WTC11 (cell line): ENCODE data around the gene C10orf71. TPM values are rescaled to one million over a fixed set of nuclear protein-coding genes. Genes with fewer than 3 reads are reported as not detected.

Source experiments
- ATAC-seq: fragments of 200-7000 bp; cut with Tn5 transposase; 2 replicates; pipeline ENCODE4 v1.10.0; 2021; ENCODE audit warnings: mild to moderate bottlenecking, moderate library complexity
- CTCF ChIA-PET: fragments of 300-600 bp; sonication (Branson Sonifier 250); formaldehyde crosslinking; loops from one replicate; lab custom pipeline; 2021; ENCODE audit warnings: antibody characterized with exemption; lab: Charles Lee
- POLR2A ChIA-PET: fragments of 350-600 bp; sonication (Branson Sonifier 250); formaldehyde crosslinking; loops from one replicate; lab custom pipeline; 2021; ENCODE audit warnings: antibody characterized with exemption; lab: Charles Lee
- DNase-seq: peaks from one replicate; pipeline ENCODE4 v3.0.0; 2021; ENCODE audit warnings: low spot score
- H3K27ac Mint-ChIP-seq: 2 replicates; pipeline ENCODE4 v1.8.0; 2021; ENCODE audit warnings: mixed read lengths
- H3K27me3 Mint-ChIP-seq: 2 replicates; pipeline ENCODE4 v1.8.0; 2021; ENCODE audit warnings: low read depth, mild to moderate bottlenecking, moderate library complexity, mixed read lengths
- H3K36me3 Mint-ChIP-seq: 2 replicates; pipeline ENCODE4 v1.8.0; 2021; ENCODE audit warnings: mixed read lengths
- H3K4me1 Mint-ChIP-seq: 2 replicates; pipeline ENCODE4 v1.8.0; 2022; ENCODE audit warnings: mixed read lengths
- H3K4me3 Mint-ChIP-seq: 2 replicates; pipeline ENCODE4 v1.8.0; 2021; ENCODE audit warnings: mild to moderate bottlenecking, moderate library complexity, mixed read lengths
- H3K9me3 Mint-ChIP-seq: 2 replicates; pipeline ENCODE4 v1.8.0; 2021; ENCODE audit warnings: mixed read lengths
- CBFB ChIP-seq: sonication (generic); formaldehyde crosslinking; IDR thresholded peaks from 2 replicates; pipeline ENCODE4 v1.8.1; 2022; ENCODE audit warnings: mild to moderate bottlenecking, low read depth, missing genetic modification reagents
- ESRRA ChIP-seq: sonication (generic); formaldehyde crosslinking; IDR thresholded peaks from 2 replicates; pipeline ENCODE4 v1.8.1; 2022; ENCODE audit warnings: mild to moderate bottlenecking, missing genetic modification reagents, borderline replicate concordance
- ETV6 ChIP-seq: sonication (generic); formaldehyde crosslinking; IDR thresholded peaks from 2 replicates; pipeline ENCODE4 v1.8.1; 2022; ENCODE audit warnings: mild to moderate bottlenecking, missing genetic modification reagents
- GABPB1 ChIP-seq: sonication (generic); formaldehyde crosslinking; IDR thresholded peaks from 2 replicates; pipeline ENCODE4 v1.8.1; 2023; ENCODE audit warnings: mild to moderate bottlenecking, missing genetic modification reagents
- NR2C2 ChIP-seq: sonication (generic); formaldehyde crosslinking; IDR thresholded peaks from 2 replicates; pipeline ENCODE4 v1.8.0; 2022; ENCODE audit warnings: mild to moderate bottlenecking, missing genetic modification reagents
- TEAD1 ChIP-seq: sonication (generic); formaldehyde crosslinking; IDR thresholded peaks from 2 replicates; pipeline ENCODE4 v1.8.0; 2022; ENCODE audit warnings: mild to moderate bottlenecking, missing genetic modification reagents
- ZNF138 ChIP-seq: sonication (generic); formaldehyde crosslinking; conservative IDR thresholded peaks from 2 replicates; pipeline ENCODE4 v1.8.1; 2022; ENCODE audit warnings: mild to moderate bottlenecking, moderate library complexity, missing genetic modification reagents
- ZNF423 ChIP-seq: fragments of 250-450 bp; sonication (Bioruptor Pico); IDR thresholded peaks from 2 replicates; pipeline ENCODE4 v2.1.2; 2022; ENCODE audit warnings: mild to moderate bottlenecking, moderate library complexity
- total RNA-seq: library from RNA; stranded (reverse); gene quantifications from 3 replicates; pipeline ENCODE4 v1.2.3, GENCODE V29; 2021
- TF ChIP-seq, protein P1 (sequence below): sonication (generic); formaldehyde crosslinking; IDR thresholded peaks from 2 replicates; pipeline ENCODE4 v1.8.1; 2022; ENCODE audit warnings: low read depth, mild to moderate bottlenecking, moderate library complexity, missing genetic modification reagents, borderline replicate concordance
- TF ChIP-seq, protein P2 (sequence below): sonication (generic); formaldehyde crosslinking; IDR thresholded peaks from 2 replicates; pipeline ENCODE4 v1.8.1; 2023; ENCODE audit warnings: mild to moderate bottlenecking, missing genetic modification reagents, moderate library complexity
- TF ChIP-seq, protein P3 (sequence below): sonication (generic); formaldehyde crosslinking; IDR thresholded peaks from 2 replicates; pipeline ENCODE4 v1.8.1; 2023; ENCODE audit warnings: mild to moderate bottlenecking, missing genetic modification reagents
- TF ChIP-seq, protein P4 (sequence below): fragments of 200-600 bp; IDR thresholded peaks from 2 replicates; pipeline ENCODE4 v1.8.0; 2022; ENCODE audit warnings: antibody characterized with exemption
- TF ChIP-seq, protein P5 (sequence below): sonication (generic); formaldehyde crosslinking; IDR thresholded peaks from 2 replicates; pipeline ENCODE4 v1.8.1; 2023; ENCODE audit warnings: mild to moderate bottlenecking, missing genetic modification reagents, borderline replicate concordance

Gene C10orf71
- total RNA-seq, 1 experiment from 2014 or later, result not detected

DNA sequence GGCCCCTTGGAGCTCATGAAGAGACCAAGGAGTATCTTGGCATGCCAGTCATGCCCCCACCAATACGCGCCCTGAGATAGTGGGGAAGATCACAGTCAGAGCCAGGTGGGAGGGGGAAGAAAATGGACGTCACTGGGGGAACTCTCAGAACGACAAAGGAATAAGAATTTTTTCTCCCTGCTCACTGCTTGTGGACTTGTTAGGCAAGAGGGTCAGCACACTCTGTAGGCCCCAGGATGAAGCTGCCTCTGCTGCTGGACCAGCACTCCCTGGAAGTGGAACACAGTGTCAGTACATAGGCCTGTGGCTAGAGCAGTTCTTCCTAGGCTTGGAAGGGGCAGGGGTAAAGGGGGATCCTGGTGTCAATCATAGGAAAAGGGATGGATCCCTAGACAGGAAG, 50.4 kb downstream of the C10orf71 start (continued):
- TF ChIP-seq NR2C2 (no peak), CBFB (CRISPR knock-in tag) (no peak), ESRRA (CRISPR knock-in tag) (no peak), ETV6 (CRISPR knock-in tag) (no peak)
- TF ChIP-seq, protein P1, sequence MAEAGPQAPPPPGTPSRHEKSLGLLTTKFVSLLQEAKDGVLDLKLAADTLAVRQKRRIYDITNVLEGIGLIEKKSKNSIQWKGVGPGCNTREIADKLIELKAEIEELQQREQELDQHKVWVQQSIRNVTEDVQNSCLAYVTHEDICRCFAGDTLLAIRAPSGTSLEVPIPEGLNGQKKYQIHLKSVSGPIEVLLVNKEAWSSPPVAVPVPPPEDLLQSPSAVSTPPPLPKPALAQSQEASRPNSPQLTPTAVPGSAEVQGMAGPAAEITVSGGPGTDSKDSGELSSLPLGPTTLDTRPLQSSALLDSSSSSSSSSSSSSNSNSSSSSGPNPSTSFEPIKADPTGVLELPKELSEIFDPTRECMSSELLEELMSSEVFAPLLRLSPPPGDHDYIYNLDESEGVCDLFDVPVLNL (CRISPR knock-in tag), result no peak
- TF ChIP-seq, protein P2, sequence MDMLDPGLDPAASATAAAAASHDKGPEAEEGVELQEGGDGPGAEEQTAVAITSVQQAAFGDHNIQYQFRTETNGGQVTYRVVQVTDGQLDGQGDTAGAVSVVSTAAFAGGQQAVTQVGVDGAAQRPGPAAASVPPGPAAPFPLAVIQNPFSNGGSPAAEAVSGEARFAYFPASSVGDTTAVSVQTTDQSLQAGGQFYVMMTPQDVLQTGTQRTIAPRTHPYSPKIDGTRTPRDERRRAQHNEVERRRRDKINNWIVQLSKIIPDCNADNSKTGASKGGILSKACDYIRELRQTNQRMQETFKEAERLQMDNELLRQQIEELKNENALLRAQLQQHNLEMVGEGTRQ, result no peak

DNA sequence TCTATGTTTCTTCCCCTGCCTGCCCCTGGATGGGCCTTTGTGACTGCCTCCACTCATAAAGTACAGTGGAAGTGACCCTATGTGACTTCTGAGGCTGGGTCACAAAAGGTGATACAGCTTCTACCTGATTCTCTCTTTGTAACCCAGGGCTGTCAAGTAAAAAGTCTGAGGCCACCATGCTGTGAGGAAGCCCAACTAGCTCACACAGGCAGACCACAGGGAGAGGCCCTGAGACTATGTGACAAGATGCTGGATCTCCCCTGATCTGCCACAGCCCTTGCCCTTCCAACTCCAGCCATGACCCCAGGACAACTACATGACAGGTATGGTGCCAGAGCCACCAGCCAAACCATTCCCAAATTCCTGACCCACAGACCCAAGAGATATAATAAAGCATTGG, 51.2 kb downstream of the C10orf71 start:
- Mint-ChIP-seq H3K9me3 (peaks cover 12% of the 10 kb centered on the region), H3K4me1 (peaks cover 3% of the 10 kb centered on the region; the same call in 1 of the 2 replicates), H3K36me3 (no peaks in the 10 kb centered on the region), H3K4me3 (no peak overlapping the region), H3K27ac (no peak overlapping the region), H3K27me3 (no peaks in the 10 kb centered on the region)
- ATAC-seq, result no peak
- DNase-seq, result no peak
- POLR2A ChIA-PET, result no interaction called here
- CTCF ChIA-PET, result no interaction called here
- TF ChIP-seq, protein P2, result no peak
- TF ChIP-seq, protein P3, sequence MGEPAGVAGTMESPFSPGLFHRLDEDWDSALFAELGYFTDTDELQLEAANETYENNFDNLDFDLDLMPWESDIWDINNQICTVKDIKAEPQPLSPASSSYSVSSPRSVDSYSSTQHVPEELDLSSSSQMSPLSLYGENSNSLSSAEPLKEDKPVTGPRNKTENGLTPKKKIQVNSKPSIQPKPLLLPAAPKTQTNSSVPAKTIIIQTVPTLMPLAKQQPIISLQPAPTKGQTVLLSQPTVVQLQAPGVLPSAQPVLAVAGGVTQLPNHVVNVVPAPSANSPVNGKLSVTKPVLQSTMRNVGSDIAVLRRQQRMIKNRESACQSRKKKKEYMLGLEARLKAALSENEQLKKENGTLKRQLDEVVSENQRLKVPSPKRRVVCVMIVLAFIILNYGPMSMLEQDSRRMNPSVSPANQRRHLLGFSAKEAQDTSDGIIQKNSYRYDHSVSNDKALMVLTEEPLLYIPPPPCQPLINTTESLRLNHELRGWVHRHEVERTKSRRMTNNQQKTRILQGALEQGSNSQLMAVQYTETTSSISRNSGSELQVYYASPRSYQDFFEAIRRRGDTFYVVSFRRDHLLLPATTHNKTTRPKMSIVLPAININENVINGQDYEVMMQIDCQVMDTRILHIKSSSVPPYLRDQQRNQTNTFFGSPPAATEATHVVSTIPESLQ (CRISPR knock-in tag), result no peak
- no peak for TF ChIP-seq ZNF138 (CRISPR knock-in tag)
- no peak for TF ChIP-seq GABPB1 (CRISPR knock-in tag)
- TF ChIP-seq, protein P4, sequence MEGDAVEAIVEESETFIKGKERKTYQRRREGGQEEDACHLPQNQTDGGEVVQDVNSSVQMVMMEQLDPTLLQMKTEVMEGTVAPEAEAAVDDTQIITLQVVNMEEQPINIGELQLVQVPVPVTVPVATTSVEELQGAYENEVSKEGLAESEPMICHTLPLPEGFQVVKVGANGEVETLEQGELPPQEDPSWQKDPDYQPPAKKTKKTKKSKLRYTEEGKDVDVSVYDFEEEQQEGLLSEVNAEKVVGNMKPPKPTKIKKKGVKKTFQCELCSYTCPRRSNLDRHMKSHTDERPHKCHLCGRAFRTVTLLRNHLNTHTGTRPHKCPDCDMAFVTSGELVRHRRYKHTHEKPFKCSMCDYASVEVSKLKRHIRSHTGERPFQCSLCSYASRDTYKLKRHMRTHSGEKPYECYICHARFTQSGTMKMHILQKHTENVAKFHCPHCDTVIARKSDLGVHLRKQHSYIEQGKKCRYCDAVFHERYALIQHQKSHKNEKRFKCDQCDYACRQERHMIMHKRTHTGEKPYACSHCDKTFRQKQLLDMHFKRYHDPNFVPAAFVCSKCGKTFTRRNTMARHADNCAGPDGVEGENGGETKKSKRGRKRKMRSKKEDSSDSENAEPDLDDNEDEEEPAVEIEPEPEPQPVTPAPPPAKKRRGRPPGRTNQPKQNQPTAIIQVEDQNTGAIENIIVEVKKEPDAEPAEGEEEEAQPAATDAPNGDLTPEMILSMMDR, result no peak
- TF ChIP-seq, protein P5, sequence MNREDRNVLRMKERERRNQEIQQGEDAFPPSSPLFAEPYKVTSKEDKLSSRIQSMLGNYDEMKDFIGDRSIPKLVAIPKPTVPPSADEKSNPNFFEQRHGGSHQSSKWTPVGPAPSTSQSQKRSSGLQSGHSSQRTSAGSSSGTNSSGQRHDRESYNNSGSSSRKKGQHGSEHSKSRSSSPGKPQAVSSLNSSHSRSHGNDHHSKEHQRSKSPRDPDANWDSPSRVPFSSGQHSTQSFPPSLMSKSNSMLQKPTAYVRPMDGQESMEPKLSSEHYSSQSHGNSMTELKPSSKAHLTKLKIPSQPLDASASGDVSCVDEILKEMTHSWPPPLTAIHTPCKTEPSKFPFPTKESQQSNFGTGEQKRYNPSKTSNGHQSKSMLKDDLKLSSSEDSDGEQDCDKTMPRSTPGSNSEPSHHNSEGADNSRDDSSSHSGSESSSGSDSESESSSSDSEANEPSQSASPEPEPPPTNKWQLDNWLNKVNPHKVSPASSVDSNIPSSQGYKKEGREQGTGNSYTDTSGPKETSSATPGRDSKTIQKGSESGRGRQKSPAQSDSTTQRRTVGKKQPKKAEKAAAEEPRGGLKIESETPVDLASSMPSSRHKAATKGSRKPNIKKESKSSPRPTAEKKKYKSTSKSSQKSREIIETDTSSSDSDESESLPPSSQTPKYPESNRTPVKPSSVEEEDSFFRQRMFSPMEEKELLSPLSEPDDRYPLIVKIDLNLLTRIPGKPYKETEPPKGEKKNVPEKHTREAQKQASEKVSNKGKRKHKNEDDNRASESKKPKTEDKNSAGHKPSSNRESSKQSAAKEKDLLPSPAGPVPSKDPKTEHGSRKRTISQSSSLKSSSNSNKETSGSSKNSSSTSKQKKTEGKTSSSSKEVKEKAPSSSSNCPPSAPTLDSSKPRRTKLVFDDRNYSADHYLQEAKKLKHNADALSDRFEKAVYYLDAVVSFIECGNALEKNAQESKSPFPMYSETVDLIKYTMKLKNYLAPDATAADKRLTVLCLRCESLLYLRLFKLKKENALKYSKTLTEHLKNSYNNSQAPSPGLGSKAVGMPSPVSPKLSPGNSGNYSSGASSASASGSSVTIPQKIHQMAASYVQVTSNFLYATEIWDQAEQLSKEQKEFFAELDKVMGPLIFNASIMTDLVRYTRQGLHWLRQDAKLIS (CRISPR knock-in tag), result no peak
- TF ChIP-seq ZNF423 (CRISPR knock-in tag), result no peak
- TF ChIP-seq TEAD1 (CRISPR knock-in tag), result no peak
